D721Med (cell line): ENCODE measurements around the gene ZGRF1.
A peak's percentile ranks its signal among the peaks of the same experiment; 100 is the strongest.
"Not testable (repeated sequence)": the region's sequence is repeated elsewhere in the genome, so short reads cannot be mapped to it uniquely, and the experiment has no call there.

Experiments used
- DNase-seq: peaks from one replicate; pipeline ENCODE4 v3.0.0; 2011; ENCODE audit warnings: low spot score; ENCODE audit not compliant: insufficient read length
- FAIRE-seq: peaks from 2 replicates; lab custom pipeline; 2011; peaks lifted over from hg19 to GRCh38; lab: Jason Lieb, UNC
- CTCF ChIP-seq: IDR thresholded peaks from 2 replicates; pipeline ENCODE4 v1.5.1; 2012; ENCODE audit warnings: mild to moderate bottlenecking, control low read depth; ENCODE audit not compliant: insufficient read depth; ENCODE audit errors: missing control alignments

ZGRF1 gene

GRCh38 chr4:112637552-112637866, 800 bp upstream of the ZGRF1 start:
- no peak for FAIRE-seq
- TF ChIP-seq CTCF = no peak
- DNase-seq = no peak

- DNase-seq (no peak), FAIRE-seq (no peak)
Measured at GRCh38 chr4:112633477-112634235, 3.1 kb downstream of the ZGRF1 start.

GRCh38 chr4:112626228-112626627, 10.5 kb downstream of the ZGRF1 start:
- TF ChIP-seq CTCF = no peak
- FAIRE-seq = no peak
- no peak for DNase-seq

More at GRCh38 chr4:112633477-112634235, 3.1 kb downstream of the ZGRF1 start:
- TF ChIP-seq CTCF = peak; percentile 58

GRCh38 chr4:112616984-112617383, 19.7 kb downstream of the ZGRF1 start:
- TF ChIP-seq CTCF = no peak
- no peak for FAIRE-seq
- DNase-seq = no peak

- not testable (repeated sequence) for FAIRE-seq, DNase-seq
Measured at GRCh38 chr4:112612814-112613213, 23.9 kb downstream of the ZGRF1 start.

GRCh38 chr4:112604589-112604988, 32.1 kb downstream of the ZGRF1 start:
- TF ChIP-seq CTCF = peak; percentile 81
- DNase-seq = peak; percentile 21
- no peak for FAIRE-seq

GRCh38 chr4:112594993-112595392, 41.7 kb downstream of the ZGRF1 start:
- no peak for FAIRE-seq
- no peak for DNase-seq
- TF ChIP-seq CTCF = no peak
